HepG2 (cell line): ENCODE measurements around the gene CDR2L. TPM values are rescaled to one million over a fixed set of nuclear protein-coding genes. Genes with fewer than 3 reads are reported as not detected.

ENCODE experiments used
- ATAC-seq: fragments of 200-7000 bp; cut with Tn5 transposase; 3 replicates; pipeline ENCODE4 v1.9.1; 2020; ENCODE audit warnings: mild to moderate bottlenecking, moderate library complexity
- BruUV-seq: library from RNA; stranded (reverse); fragments of 400-500 nt; replicated peaks from 2 replicates; lab custom pipeline; 2021; lab: Mats Ljungman, UMichigan
- CTCF ChIA-PET: fragments of 300-600 bp; formaldehyde crosslinking; extraction: SDS; loops from one replicate; lab custom pipeline; 2021; ENCODE audit warnings: low total read pairs, inconsistent platforms, low intra/inter-chr PET ratio; lab: Yijun Ruan, JAX
- POLR2A ChIA-PET: fragments of 350-600 bp; sonication (Branson Sonifier 250); formaldehyde crosslinking; loops from one replicate; lab custom pipeline; 2020; ENCODE audit warnings: antibody characterized with exemption, inconsistent platforms; lab: Yijun Ruan, JAX
- DNase-seq: peaks from one replicate; pipeline ENCODE4 v3.0.0-alpha.2; 2015; ENCODE audit warnings: low spot score
- FAIRE-seq: peaks from 3 replicates; lab custom pipeline; 2011; peaks lifted over from hg19 to GRCh38; lab: Jason Lieb, UNC
- H2AFZ ChIP-seq: one replicate; pipeline ENCODE4 v1.6.1; 2011; ENCODE audit warnings: low read length, inconsistent platforms
- H3K27ac ChIP-seq: fragments of 300-600 bp; 3 replicates; pipeline ENCODE4 v1.8.0; 2011; ENCODE audit warnings: mixed run types, mild to moderate bottlenecking, mixed read lengths, low read length, inconsistent platforms; ENCODE audit not compliant: insufficient read depth; ENCODE audit errors: extremely low read length
- H3K27me3 ChIP-seq, 2 experiments: fragments of 200-600 bp in 1 of 2; 2 replicates in 1 of 2; 3 replicates in 1 of 2; pipeline versions ENCODE4 v1.6.0 to v1.8.0; 2011; ENCODE audit warnings: low read length in 2 of 2, mild to moderate bottlenecking in 2 of 2, moderate library complexity in 2 of 2, inconsistent platforms in 1 of 2; ENCODE audit not compliant: insufficient read depth in 2 of 2, control insufficient read depth in 1 of 2
- H3K36me3 ChIP-seq, 2 experiments: fragments of 200-600 bp in 1 of 2; replicated peaks in 1 of 2; 2 replicates in 1 of 2; 3 replicates in 1 of 2; pipeline versions ENCODE4 v1.5.1 to v1.8.0; 2011; ENCODE audit warnings: low read length in 2 of 2, inconsistent platforms in 1 of 2; ENCODE audit not compliant: insufficient read depth in 2 of 2, control insufficient read depth in 1 of 2
- H3K4me1 ChIP-seq: 2 replicates; pipeline ENCODE4 v1.5.1; 2012; ENCODE audit warnings: low read length, inconsistent platforms; ENCODE audit not compliant: insufficient read depth
- H3K4me2 ChIP-seq: 2 replicates; pipeline ENCODE4 v1.6.0; 2011; ENCODE audit warnings: low read depth, low read length, inconsistent platforms
- H3K4me3 ChIP-seq, 3 experiments: fragments of 200-600 bp in 1 of 3; sonication (generic), shearing (Covaris generic) in 1 of 3; replicated peaks in 1 of 3; 2 replicates each; pipeline ENCODE4 v1.5.1; 2011 to 2016; ENCODE audit warnings: low read length in 3 of 3, inconsistent platforms in 2 of 3, low read depth in 2 of 3, mild to moderate bottlenecking in 2 of 3, control low read depth in 1 of 3, mixed read lengths in 1 of 3; ENCODE audit not compliant: insufficient read depth in 1 of 3
- H3K79me2 ChIP-seq: one replicate; pipeline ENCODE4 v1.6.1; 2011; ENCODE audit warnings: low read length, inconsistent platforms; ENCODE audit not compliant: insufficient read depth
- H3K9ac ChIP-seq: 2 replicates; pipeline ENCODE4 v1.6.0; 2011; ENCODE audit warnings: mild to moderate bottlenecking, low read depth, low read length, inconsistent platforms; ENCODE audit not compliant: insufficient read depth
- H3K9me3 ChIP-seq: 2 replicates; pipeline ENCODE4 v1.5.1; 2012; ENCODE audit warnings: mild to moderate bottlenecking, low read length
- H4K20me1 ChIP-seq: 2 replicates; pipeline ENCODE4 v1.6.0; 2011; ENCODE audit warnings: inconsistent platforms, mild to moderate bottlenecking, low read length, moderate library complexity; ENCODE audit not compliant: insufficient read depth
- AHR ChIP-seq: IDR thresholded peaks from 2 replicates; pipeline ENCODE4 v1.6.1; 2018; ENCODE audit warnings: missing genetic modification reagents, missing compliant biosample characterization
- ATF7-NPFF ChIP-seq: sonication (generic); formaldehyde crosslinking; IDR thresholded peaks from 2 replicates; pipeline ENCODE4 v1.8.1; 2023; ENCODE audit warnings: mild to moderate bottlenecking, low read depth, missing genetic modification reagents, moderate library complexity
- CCDC6 ChIP-seq: sonication (generic); formaldehyde crosslinking; IDR thresholded peaks from 2 replicates; pipeline ENCODE4 v1.8.1; 2022; ENCODE audit warnings: mild to moderate bottlenecking, missing genetic modification reagents, moderate library complexity
- CHCHD3 ChIP-seq: sonication (generic); formaldehyde crosslinking; IDR thresholded peaks from 2 replicates; pipeline ENCODE4 v1.8.0; 2022; ENCODE audit warnings: mild to moderate bottlenecking, missing genetic modification reagents, moderate library complexity
- ETV6 ChIP-seq: sonication (generic); formaldehyde crosslinking; conservative IDR thresholded peaks from 2 replicates; pipeline ENCODE4 v1.4.0; 2020; ENCODE audit warnings: missing genetic modification reagents
- GABPA ChIP-seq, 2 experiments: IDR thresholded peaks; 2 replicates each; pipeline ENCODE4 v1.6.1; 2011 to 2016; ENCODE audit warnings: low read depth in 2 of 2, low read length in 1 of 2, missing biosample characterization in 1 of 2, missing genetic modification characterization in 1 of 2
- KDM5B ChIP-seq: sonication (generic); formaldehyde crosslinking; IDR thresholded peaks from 2 replicates; pipeline ENCODE4 v1.4.0; 2020; ENCODE audit warnings: missing genetic modification reagents, mild to moderate bottlenecking, borderline replicate concordance
- KLF15 ChIP-seq: sonication (generic); formaldehyde crosslinking; IDR thresholded peaks from 2 replicates; pipeline ENCODE4 v1.8.1; 2023; ENCODE audit warnings: borderline replicate concordance, mild to moderate bottlenecking, inconsistent platforms, missing genetic modification reagents, mixed read lengths
- SMAD1 ChIP-seq: sonication (generic); formaldehyde crosslinking; IDR thresholded peaks from 2 replicates; pipeline ENCODE4 v1.4.0; 2020; ENCODE audit warnings: missing genetic modification reagents, low read depth, mild to moderate bottlenecking, borderline replicate concordance
- SMAD3 ChIP-seq: sonication (generic); formaldehyde crosslinking; IDR thresholded peaks from 2 replicates; pipeline ENCODE4 v1.4.0; 2020; ENCODE audit warnings: missing genetic modification reagents
- ZFP36L1 ChIP-seq: sonication (generic); formaldehyde crosslinking; IDR thresholded peaks from 2 replicates; pipeline ENCODE4 v1.8.0; 2022; ENCODE audit warnings: mild to moderate bottlenecking, missing genetic modification reagents, moderate library complexity
- ZNF256 ChIP-seq: sonication (generic); formaldehyde crosslinking; conservative IDR thresholded peaks from 2 replicates; pipeline ENCODE4 v1.4.0; 2020; ENCODE audit warnings: missing genetic modification reagents
- ZNF460 ChIP-seq: sonication (generic); formaldehyde crosslinking; IDR thresholded peaks from 2 replicates; pipeline ENCODE4 v1.5.1; 2020; ENCODE audit warnings: missing genetic modification reagents, mild to moderate bottlenecking, borderline replicate concordance
- ZNF563 ChIP-seq: sonication (generic); formaldehyde crosslinking; IDR thresholded peaks from 2 replicates; pipeline ENCODE4 v1.8.0; 2022; ENCODE audit warnings: mild to moderate bottlenecking, moderate library complexity, missing genetic modification reagents
- ZNF567 ChIP-seq: sonication (generic); formaldehyde crosslinking; IDR thresholded peaks from 2 replicates; pipeline ENCODE4 v1.8.1; 2023; ENCODE audit warnings: mild to moderate bottlenecking, missing genetic modification reagents, borderline replicate concordance
- ZNF619 ChIP-seq: sonication (generic); formaldehyde crosslinking; IDR thresholded peaks from 2 replicates; pipeline ENCODE4 v1.4.0; 2020; ENCODE audit warnings: mild to moderate bottlenecking, missing genetic modification reagents
- ZNF737 ChIP-seq: sonication (generic); formaldehyde crosslinking; IDR thresholded peaks from 2 replicates; pipeline ENCODE4 v1.5.0; 2020; ENCODE audit warnings: missing genetic modification reagents, mild to moderate bottlenecking, borderline replicate concordance
- ZNF749 ChIP-seq: sonication (generic); formaldehyde crosslinking; IDR thresholded peaks from 2 replicates; pipeline ENCODE4 v1.8.0; 2022; ENCODE audit warnings: mild to moderate bottlenecking, missing genetic modification reagents, moderate library complexity, borderline replicate concordance
- ZNF782 ChIP-seq: sonication (generic); formaldehyde crosslinking; IDR thresholded peaks from 2 replicates; pipeline ENCODE4 v1.4.0; 2020; ENCODE audit warnings: missing genetic modification reagents, mild to moderate bottlenecking, borderline replicate concordance
- ZNF83 ChIP-seq: sonication (generic); formaldehyde crosslinking; IDR thresholded peaks from 2 replicates; pipeline ENCODE4 v1.4.0; 2020; ENCODE audit warnings: missing genetic modification reagents, mild to moderate bottlenecking, borderline replicate concordance
- WGBS: methylation state at CpG from one replicate; pipeline ENCODE4 v1.1.6; 2017; ENCODE audit warnings: low lambda C conversion rate; 5-methylcytosine and 5-hydroxymethylcytosine counted together
- in situ Hi-C: cut with HindIII; loops from 2 replicates; pipeline ENCODE4 v1.10.0; 2017; ENCODE audit warnings: low pct_unique_long_range_greater_than_20kb; ENCODE audit not compliant: extremely low pct_ligation_motif_present
- intact Hi-C: fragments of 100-400 bp; cut with micrococcal nuclease; formaldehyde crosslinking; loops from one replicate; pipeline ENCODE4 v1.10.0; 2022; ENCODE audit not compliant: unreplicated experiment
- polyA plus RNA-seq, 8 experiments: library from polyadenylated mRNA; depleted of rRNA in 3 of 8; stranded (reverse) in 7 of 8; unstranded in 1 of 8; fragments of >200 nt; fragmentation: Illumina TruSeq in 4 of 8; extraction: Trizol in 4 of 8; gene quantifications; 2 replicates each; pipeline versions ENCODE4 v1.2.1 to v1.2.3, GENCODE V29; 2011 to 2016; ENCODE audit warnings: low read depth in 4 of 8, missing spikeins in 1 of 8, mixed read lengths in 1 of 8; ENCODE audit not compliant: insufficient read depth in 1 of 8
- total RNA-seq, 5 experiments: library from RNA; depleted of rRNA; stranded (reverse); fragments of >200 nt; fragmentation: Illumina TruSeq; extraction: Trizol; gene quantifications; 2 replicates each; pipeline ENCODE4 v1.2.3, GENCODE V29; 2016; ENCODE audit warnings: low read depth in 1 of 5
- TF ChIP-seq, protein P1 (sequence below): sonication (generic); formaldehyde crosslinking; IDR thresholded peaks from 2 replicates; pipeline ENCODE4 v1.8.0; 2023; ENCODE audit warnings: mild to moderate bottlenecking, missing genetic modification reagents
- TF ChIP-seq, protein P2 (sequence below): sonication (generic); formaldehyde crosslinking; IDR thresholded peaks from 2 replicates; pipeline ENCODE4 v1.5.1; 2020; ENCODE audit warnings: missing genetic modification reagents, mild to moderate bottlenecking, borderline replicate concordance

The CDR2L gene
- total and polyA plus RNA-seq, 2 of the 13 experiments (the other 11 are each of a cell fraction or from before 2014, with no cell fraction given), result 1.9 to 2.1 TPM

DNA sequence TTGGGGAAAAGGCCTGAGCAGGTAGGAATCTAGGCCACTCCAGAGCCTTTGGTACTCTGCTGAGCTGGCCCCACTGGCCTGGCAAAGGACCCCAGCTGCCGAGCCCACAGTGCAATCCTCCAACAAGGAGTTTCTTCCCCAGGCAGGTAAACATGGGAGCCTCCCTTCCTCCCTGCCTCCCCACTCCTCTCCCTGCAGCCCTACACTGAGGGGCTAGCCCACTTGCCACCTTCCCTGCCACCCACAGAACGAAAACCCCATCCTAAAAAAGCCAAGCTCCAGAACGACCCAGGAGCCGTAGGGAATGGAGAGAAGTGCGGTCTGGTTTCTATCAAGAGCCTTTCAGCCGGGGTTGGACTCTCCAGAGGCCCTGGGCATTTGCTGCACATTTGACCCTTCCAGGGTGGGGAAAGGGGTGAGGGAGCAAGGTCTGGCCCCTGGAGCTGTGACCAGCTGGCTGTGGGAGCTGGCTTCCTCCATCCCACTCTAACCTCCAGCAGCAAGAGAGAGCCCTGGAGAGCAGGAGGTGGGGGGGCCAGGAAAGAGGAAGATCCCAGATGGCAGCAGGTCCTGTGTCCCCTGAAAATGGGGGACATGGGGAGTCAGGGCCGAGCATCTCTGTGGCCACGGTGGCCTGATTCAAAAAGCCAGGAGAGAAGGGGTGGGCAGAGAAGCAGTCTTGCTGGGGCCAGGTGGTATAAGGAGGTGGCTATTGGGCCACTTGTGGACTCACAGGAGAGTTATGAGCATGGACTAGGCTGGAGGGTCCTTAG lies 16.2 kb upstream of the CDR2L start:
- 10% methylated on average over 8 of the region's 8 CpGs for WGBS
- in situ Hi-C loops, result no loop called here
- BruUV-seq, result no TSS peak
- DNase-seq (no peak), FAIRE-seq (no peak), ATAC-seq (peak; percentile 39)
- H3K4me3 ChIP-seq, result peak overlapping the region; percentile 67 to 83 (median 70)
- no peak overlapping the region for H2AFZ ChIP-seq
- H3K79me2 ChIP-seq, result no peaks in the 10 kb centered on the region
- intact Hi-C loops, result no loop called here
- ChIA-PET CTCF (no interaction called here), POLR2A (interaction anchor here (0.7 to 4.7 kb wide), 15 partner anchors 10 to 541 kb away, joined by 3 to 65 read pairs (median 8); partner anchors contain the start of genes ATP5PD, CDR2L, FDXR and KCTD2)
- no peaks in the 10 kb centered on the region for H4K20me1 ChIP-seq
- peak overlapping the region; percentile 87 for H3K4me2 ChIP-seq
- peaks cover 54% of the 10 kb centered on the region for H3K4me1 ChIP-seq
- no peak overlapping the region for H3K27ac ChIP-seq
- no peaks in the 10 kb centered on the region for H3K9me3 ChIP-seq
- no peaks in the 10 kb centered on the region for H3K36me3 ChIP-seq
- peaks cover 5 to 48% of the 10 kb centered on the region in 2 experiments; a peak in 4 of 5 replicates for H3K27me3 ChIP-seq
- H3K9ac ChIP-seq, result peak overlapping the region; percentile 20
- TF ChIP-seq KLF15 (CRISPR knock-in tag) (no peak), ZNF737 (CRISPR knock-in tag) (0 out of 2 replicates have a peak, but pooled peaks have one; percentile 43), ZFP36L1 (CRISPR knock-in tag) (no peak), ZNF749 (CRISPR knock-in tag) (0 out of 2 replicates have a peak, but pooled peaks have one; percentile 3), ZNF619 (0 out of 2 replicates have a peak, but pooled peaks have one; percentile 42), CHCHD3 (0 out of 2 replicates have a peak, but pooled peaks have one; percentile 24), SMAD1 (CRISPR knock-in tag) (0 out of 2 replicates have a peak, but pooled peaks have one; percentile 67), ATF7-NPFF (0 out of 2 replicates have a peak, but pooled peaks have one; percentile 20), ZNF567 (CRISPR knock-in tag) (no peak), SMAD3 (CRISPR knock-in tag) (0 out of 2 replicates have a peak, but pooled peaks have one; percentile 7), ZNF256 (no peak), CCDC6 (CRISPR knock-in tag) (no peak), ZNF563 (0 out of 2 replicates have a peak, but pooled peaks have one; percentile 58), ZNF782 (CRISPR knock-in tag) (no peak), KDM5B (CRISPR knock-in tag) (0 out of 2 replicates have a peak, but pooled peaks have one; percentile 9), ZNF460 (CRISPR knock-in tag) (no peak), GABPA (IDR thresholded peaks at IDR 0.05; ENCODE audit: low read depth, low read length) (no peak), GABPA (CRISPR knock-in tag; IDR thresholded peaks at IDR 0.05; ENCODE audit: low read depth) (no peak), ZNF83 (CRISPR knock-in tag) (peak; percentile 68; the same call in 1 of the 2 replicates), ETV6 (no peak), AHR (no peak)
- TF ChIP-seq, protein P1, sequence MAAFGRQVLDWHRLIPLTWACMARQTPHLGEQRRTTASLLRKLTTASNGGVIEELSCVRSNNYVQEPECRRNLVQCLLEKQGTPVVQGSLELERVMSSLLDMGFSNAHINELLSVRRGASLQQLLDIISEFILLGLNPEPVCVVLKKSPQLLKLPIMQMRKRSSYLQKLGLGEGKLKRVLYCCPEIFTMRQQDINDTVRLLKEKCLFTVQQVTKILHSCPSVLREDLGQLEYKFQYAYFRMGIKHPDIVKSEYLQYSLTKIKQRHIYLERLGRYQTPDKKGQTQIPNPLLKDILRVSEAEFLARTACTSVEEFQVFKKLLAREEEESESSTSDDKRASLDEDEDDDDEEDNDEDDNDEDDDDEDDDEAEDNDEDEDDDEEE, result peak; percentile 67; the same call in 1 of the 2 replicates
- TF ChIP-seq, protein P2, sequence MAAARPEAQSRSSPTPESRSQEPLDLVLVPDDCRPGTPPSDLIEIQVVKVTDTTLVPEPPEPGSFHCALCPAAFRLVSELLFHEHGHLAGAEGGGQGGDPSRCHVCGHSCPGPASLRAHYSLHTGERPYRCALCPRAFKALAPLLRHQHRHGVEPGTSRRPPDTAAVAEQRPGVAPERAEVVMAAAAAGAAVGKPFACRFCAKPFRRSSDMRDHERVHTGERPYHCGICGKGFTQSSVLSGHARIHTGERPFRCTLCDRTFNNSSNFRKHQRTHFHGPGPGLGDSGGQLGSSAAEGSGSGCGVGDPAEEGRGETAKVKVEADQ (CRISPR knock-in tag), result no peak
